DMS 273 (cell line): ENCODE data around the gene JAZF1.
"Not testable (repeated sequence)": the region's sequence is repeated elsewhere in the genome, so short reads cannot be mapped to it uniquely, and the experiment has no call there.

Experiments
- DNase-seq: peaks from one replicate; lab custom pipeline; 2025; ENCODE audit not compliant: unreplicated experiment; lab: John Stamatoyannopoulos, UW

JAZF1 gene

GRCh38 chr7:27948861-27949260 is 231.7 kb downstream of the JAZF1 start:
- no peak for DNase-seq

GRCh38 chr7:27947586-27948278 is 232.9 kb downstream of the JAZF1 start:
- DNase-seq, result no peak

DNA sequence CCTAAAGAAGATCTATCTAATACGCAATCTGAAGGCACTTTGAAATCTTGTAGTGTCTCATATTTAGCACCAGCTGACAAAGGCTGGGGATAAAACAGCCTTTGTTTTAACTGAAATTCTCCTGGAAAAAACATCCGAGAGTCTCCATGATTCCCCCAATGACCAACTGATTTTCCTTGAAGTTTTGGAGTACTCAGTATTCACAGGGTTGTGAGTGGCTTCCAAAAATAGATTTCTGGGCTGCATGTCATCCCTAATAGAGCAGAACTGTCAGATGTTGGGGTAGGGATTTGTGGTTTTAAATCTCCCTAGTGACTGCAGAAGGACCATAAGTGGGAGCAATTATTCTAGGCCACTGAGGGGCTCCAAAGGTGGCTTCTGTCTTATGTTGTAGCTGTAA is 234.2 kb downstream of the JAZF1 start:
- peak; percentile 15 for DNase-seq

- no peak for DNase-seq
Observed at GRCh38 chr7:27945058-27945795, 235.4 kb downstream of the JAZF1 start.

- no peak for DNase-seq
Observed at GRCh38 chr7:27944643-27945042, 236.0 kb downstream of the JAZF1 start.

GRCh38 chr7:27943241-27943640 is 237.4 kb downstream of the JAZF1 start:
- DNase-seq, result no peak

DNA sequence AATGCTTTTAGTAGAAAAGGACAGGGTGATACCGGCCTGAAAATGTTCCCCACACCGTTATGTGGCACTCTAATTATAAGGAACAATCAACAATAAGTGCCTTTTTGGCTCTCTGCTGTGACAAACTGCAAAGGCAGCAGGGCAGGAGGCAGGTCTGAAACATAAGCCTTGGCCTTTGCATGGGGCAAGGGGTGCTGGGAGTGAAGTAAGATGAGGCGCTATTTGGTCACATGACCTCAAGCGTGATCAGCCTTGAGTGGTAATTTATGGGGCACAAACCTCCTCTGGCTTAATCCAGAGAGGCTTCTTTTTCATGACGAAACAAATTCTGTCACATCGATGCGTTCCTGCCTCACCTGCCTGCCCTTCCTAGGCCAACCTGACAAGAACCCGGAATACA is 237.9 kb downstream of the JAZF1 start:
- no peak for DNase-seq

GRCh38 chr7:27941522-27941921 is 239.1 kb downstream of the JAZF1 start:
- DNase-seq, result peak; percentile 32

DNA sequence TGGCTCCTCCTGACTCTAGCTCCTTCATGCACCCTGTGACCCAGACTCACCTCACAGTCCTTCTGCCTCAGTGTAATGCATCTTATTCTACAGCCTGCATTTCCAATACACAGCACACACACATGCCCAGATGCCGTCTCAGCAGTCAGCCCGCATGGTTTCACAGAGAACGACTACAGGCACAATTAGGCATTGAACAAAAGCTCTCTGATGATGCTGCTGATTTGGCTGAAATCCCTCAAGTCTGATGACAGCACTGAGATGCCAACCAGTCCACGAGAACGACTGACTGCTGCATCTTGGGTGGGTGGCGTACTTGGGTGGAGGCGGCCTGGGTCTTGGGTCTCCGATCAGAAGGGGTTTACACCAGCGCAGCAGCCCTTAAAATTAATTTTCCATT is 240.3 kb downstream of the JAZF1 start:
- DNase-seq, result peak; percentile 47

DNA sequence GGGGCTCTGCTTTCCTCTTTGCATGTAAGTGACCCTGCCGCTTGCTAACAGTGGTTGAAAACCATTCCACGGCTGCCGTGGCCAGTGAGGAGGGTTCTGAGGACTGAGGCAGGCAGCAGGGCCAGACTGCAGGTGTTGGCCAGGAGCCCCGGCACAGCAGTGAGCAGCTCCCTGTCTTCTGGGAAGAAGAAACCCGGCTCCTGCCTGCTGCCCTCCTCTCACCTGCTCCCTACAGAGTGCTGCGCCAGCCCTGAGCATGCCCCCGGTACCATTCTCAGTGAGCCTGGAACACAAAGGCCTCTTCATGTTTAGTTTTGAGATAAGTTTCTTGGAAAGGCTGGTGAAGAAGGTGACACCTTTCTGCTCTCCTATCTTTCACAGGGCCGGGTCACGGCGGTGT is 240.7 kb downstream of the JAZF1 start:
- DNase-seq, result no peak

GRCh38 chr7:27936768-27937102 is 243.9 kb downstream of the JAZF1 start:
- no peak for DNase-seq

GRCh38 chr7:27936047-27936767 is 244.4 kb downstream of the JAZF1 start:
- no peak for DNase-seq

- peak; percentile 89 for DNase-seq
Observed at GRCh38 chr7:27933671-27934565, 246.7 kb downstream of the JAZF1 start.

DNA sequence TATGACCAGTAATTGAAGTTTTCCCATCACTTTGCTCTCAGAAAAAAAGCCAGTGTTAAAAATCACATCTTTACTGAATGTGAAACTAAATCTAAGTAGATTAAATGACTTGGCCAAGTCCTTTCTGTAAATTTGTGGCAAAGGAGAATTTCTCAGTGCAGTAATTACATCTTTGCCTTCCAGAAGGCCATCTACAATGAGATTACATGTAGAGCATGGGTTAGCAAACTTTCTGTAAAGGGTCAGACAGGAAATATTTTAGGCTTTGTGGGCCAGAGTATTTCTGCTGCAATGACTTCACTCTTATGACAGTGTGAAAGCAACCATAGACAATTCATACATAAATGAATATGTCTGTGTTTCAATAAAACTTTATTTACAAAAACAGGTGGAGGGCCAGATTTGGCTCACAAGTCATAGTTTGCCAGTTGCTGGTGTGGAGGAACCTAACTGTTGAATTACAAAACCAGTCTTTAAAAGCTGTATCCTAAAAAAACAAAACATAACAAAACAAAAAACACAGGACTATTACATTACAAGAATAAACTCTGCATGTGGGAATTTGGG is 249.6 kb downstream of the JAZF1 start:
- no peak for DNase-seq

DNA sequence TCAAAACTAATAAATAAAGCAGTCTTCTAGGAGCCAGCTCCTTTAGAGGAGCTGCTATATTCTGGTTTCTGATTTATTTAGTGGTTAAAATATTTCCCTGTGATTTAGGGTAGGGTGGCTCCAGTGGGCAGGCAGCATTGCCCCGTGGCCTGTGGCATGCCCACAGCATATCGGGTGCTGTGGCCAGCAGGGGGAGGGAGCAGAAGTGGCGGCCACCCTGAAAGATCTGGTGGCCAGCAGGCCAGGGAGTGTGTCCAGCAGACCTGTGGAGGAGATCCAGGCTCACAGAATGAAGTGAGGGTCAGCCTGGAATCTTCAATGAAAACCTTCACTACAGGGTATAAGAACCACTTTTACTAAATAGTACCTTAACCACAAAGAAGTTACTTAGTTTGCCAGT is 251.5 kb downstream of the JAZF1 start:
- DNase-seq, result no peak

GRCh38 chr7:27928001-27928400 is 252.6 kb downstream of the JAZF1 start:
- DNase-seq, result no peak

DNA sequence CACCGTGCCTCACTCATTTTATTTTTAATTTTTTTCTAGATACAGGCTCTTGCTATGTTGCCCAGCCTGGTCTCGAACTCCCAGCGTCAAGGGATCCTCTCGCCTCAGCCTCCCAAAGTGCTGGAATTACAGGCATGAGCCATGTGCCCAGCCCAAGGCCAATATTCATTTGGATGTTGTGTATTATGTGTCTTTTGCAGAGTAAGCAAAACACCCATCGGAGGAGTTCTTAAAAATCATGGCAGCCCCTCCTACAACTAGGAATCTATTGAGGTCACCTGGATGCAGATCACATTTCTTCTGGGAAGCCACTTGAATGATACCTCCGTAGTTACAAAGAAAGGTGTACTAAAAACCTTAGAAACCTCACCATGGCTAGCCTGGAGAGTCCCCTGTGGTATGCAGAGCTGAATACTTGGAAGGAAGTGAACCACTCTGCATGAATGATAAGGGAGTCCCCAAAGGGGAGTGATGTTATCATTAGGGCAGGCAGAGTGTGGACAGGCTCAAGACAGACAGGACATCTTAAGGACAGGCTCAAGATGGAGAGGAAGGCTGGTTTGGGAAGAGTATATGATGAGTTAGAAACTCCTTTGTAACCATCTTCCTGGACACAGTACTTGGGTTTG is 254.9 kb downstream of the JAZF1 start:
- no peak for DNase-seq

- DNase-seq, result no peak
Observed at GRCh38 chr7:27923642-27923980, 257.0 kb downstream of the JAZF1 start.

GRCh38 chr7:27922907-27923641 is 257.5 kb downstream of the JAZF1 start:
- DNase-seq, result peak; percentile 86

DNA sequence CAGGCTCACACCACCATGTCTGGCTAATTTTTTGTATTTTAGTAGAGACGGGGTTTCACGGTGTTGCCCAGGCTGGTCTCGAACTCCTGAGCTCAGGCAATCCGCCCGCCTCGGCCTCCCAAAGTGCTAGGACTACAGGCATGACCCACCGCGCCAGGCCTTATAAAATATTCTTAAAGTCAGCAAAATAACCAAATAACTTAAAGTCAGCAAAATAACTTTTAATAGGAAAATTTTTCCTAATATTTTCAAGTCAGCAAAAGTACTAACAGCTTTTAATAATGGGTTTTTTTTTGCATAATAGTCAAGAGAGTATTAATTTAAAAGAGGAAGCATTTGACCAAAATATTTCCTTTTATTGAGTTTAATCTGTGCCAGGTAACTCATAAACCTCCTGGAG is 258.2 kb downstream of the JAZF1 start:
- DNase-seq, result not testable (repeated sequence)
